Activated CD8-positive, alpha-beta memory T cell treated with anti-CD3 and anti-CD28 coated beads for 1 hour (primary cell): ENCODE results near the gene PRR12.

ENCODE experiments used
- DNase-seq, 2 donors: peaks; one replicate each; pipeline ENCODE4 v3.0.0-alpha.2; 2020; ENCODE audit warnings: low read depth in 1 of 2; ENCODE audit errors: extremely low read depth in 1 of 2

Gene PRR12

GRCh38 chr19:49590071-49590970 lies 661 bp upstream of the PRR12 start:
- DNase-seq: peak; percentile 87 to 89

GRCh38 chr19:49591731-49592485 lies 926 bp downstream of the PRR12 start:
- DNase-seq: peak in 1 of 2 donors; percentile 11

GRCh38 chr19:49592486-49593232 lies 1.7 kb downstream of the PRR12 start:
- no peak for DNase-seq

- peak; percentile 81 to 82 for DNase-seq
Measured at GRCh38 chr19:49593233-49594113, 2.5 kb downstream of the PRR12 start.

- no peak for DNase-seq
Measured at GRCh38 chr19:49594157-49594992, 3.4 kb downstream of the PRR12 start.

- no peak for DNase-seq
Measured at GRCh38 chr19:49594993-49595818, 4.2 kb downstream of the PRR12 start.

GRCh38 chr19:49595819-49596404 lies 4.9 kb downstream of the PRR12 start:
- DNase-seq: no peak

- DNase-seq: no peak
Measured at GRCh38 chr19:49596407-49596806, 5.4 kb downstream of the PRR12 start.

GRCh38 chr19:49596954-49597702 lies 6.1 kb downstream of the PRR12 start:
- no peak for DNase-seq

- DNase-seq: no peak
Measured at GRCh38 chr19:49597703-49597974, 6.7 kb downstream of the PRR12 start.

- DNase-seq: no peak
Measured at GRCh38 chr19:49599378-49600295, 8.7 kb downstream of the PRR12 start.

GRCh38 chr19:49601482-49602038 lies 10.6 kb downstream of the PRR12 start:
- DNase-seq: no peak

- no peak for DNase-seq
Measured at GRCh38 chr19:49602806-49603205, 11.8 kb downstream of the PRR12 start.

- no peak for DNase-seq
Measured at GRCh38 chr19:49605605-49606004, 14.6 kb downstream of the PRR12 start.

GRCh38 chr19:49609499-49610092 lies 18.6 kb downstream of the PRR12 start:
- DNase-seq: no peak

- no peak for DNase-seq
Measured at GRCh38 chr19:49613374-49613773, 22.4 kb downstream of the PRR12 start.
